ENCODE measurements around the gene SCYGR2. TPM values are rescaled to one million over a fixed set of nuclear protein-coding genes. Genes with fewer than 3 reads are reported as not detected.
A peak's percentile ranks its signal among the peaks of the same experiment; 100 is the strongest.

The SCYGR2 gene
- total and polyA plus RNA-seq, 2 experiments from 2014 or later: not detected

DNA sequence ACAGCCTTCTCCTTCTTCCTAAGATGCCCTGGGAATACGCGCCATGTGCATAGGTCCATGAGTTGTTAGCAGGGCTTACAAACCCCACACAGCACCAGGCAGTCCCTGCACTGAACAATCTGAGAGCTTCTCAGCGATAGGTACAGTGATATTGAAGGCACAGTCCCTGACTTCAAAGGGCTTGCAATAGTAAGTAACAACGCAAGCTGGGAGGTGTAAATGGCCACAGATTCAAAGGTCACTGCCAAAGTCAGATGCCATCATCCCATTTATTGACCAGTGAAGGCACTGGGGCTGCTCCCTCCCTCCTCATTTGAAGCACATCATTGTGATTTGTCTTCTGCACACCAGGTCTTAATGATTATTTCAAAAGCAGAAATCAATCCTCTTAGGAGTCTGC, 16.5 kb downstream of the SCYGR2 start:
- H2AFZ ChIP-seq: no peak overlapping the region
- H3K27ac ChIP-seq: no peak overlapping the region
- no peaks in the 10 kb centered on the region for H3F3A ChIP-seq (ENCODE audit: insufficient read depth)
- no peak overlapping the region for H3K9ac ChIP-seq
- 84 to 90% methylated on average over 4 of the region's 4 CpGs for WGBS, 2 experiments (ENCODE audit: low coverage in 1 of 2, low lambda C conversion rate in 2 of 2, missing lambda C conversion rate in 2 of 2)
- H3K27me3 ChIP-seq (replicated peaks; ENCODE audit: insufficient read depth): no peaks in the 10 kb centered on the region
- TF ChIP-seq EZH2 (IDR thresholded peaks at IDR 0.05; ENCODE audit: insufficient read depth, poor library complexity, severe bottlenecking) (no peak), EZH2phosphoT487 (IDR thresholded peaks at IDR 0.05; ENCODE audit: insufficient read depth, low read depth) (no peak)
- no peaks in the 10 kb centered on the region for H3K4me1 ChIP-seq (ENCODE audit: insufficient read depth)
- H4K20me1 ChIP-seq (ENCODE audit: insufficient read depth): no peaks in the 10 kb centered on the region
- no peaks in the 10 kb centered on the region for H3K9me3 ChIP-seq (ENCODE audit: low read depth)
- no peaks in the 10 kb centered on the region for H3K9me2 ChIP-seq (ENCODE audit: insufficient read depth)
- DNase-seq: no peak
- no peak overlapping the region for H3K4me3 ChIP-seq
- H3K36me3 ChIP-seq (ENCODE audit: low read depth): no peaks in the 10 kb centered on the region
- no peaks in the 10 kb centered on the region for H3K79me2 ChIP-seq (ENCODE audit: insufficient read depth)
- in situ Hi-C loops (cut with MboI): no loop called here
- H3K4me2 ChIP-seq (ENCODE audit: unreplicated experiment): no peak overlapping the region

DNA sequence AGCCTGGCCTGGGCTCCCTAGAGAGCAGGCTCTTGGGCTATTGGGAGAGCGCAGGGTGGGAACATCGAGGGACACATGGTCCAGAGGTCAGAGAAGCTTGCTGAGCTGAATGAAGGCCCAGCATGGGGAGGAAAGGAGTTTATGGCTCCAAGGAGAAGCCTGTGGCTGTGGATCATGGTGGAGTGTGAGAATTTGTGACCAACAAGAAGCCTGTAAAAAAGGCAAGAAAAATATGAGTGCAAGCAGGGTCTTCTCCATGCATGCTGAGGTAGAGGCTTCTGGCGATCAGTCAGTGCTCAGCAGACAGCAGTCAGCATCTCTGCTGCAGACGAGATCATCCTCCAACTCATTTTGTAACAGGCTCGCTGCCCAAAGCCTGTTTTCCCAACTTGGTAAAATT, 17.2 kb downstream of the SCYGR2 start:
- no peaks in the 10 kb centered on the region for H4K20me1 ChIP-seq (ENCODE audit: insufficient read depth)
- H3K9me2 ChIP-seq (ENCODE audit: insufficient read depth): no peaks in the 10 kb centered on the region
- H3K36me3 ChIP-seq (ENCODE audit: low read depth): no peaks in the 10 kb centered on the region
- peak overlapping the region; percentile 55 for H2AFZ ChIP-seq
- H3K4me2 ChIP-seq (ENCODE audit: unreplicated experiment): peak overlapping the region; percentile 21
- H3K79me2 ChIP-seq (ENCODE audit: insufficient read depth): no peaks in the 10 kb centered on the region
- peak; percentile 34 for DNase-seq
- H3K27me3 ChIP-seq (replicated peaks; ENCODE audit: insufficient read depth): no peaks in the 10 kb centered on the region
- WGBS, 2 experiments (ENCODE audit: low coverage in 1 of 2, low lambda C conversion rate in 2 of 2, missing lambda C conversion rate in 2 of 2): 31 to 36% methylated on average over 5 of the region's 5 CpGs
- no peaks in the 10 kb centered on the region for H3F3A ChIP-seq (ENCODE audit: insufficient read depth)
- no peak for TF ChIP-seq EZH2 (IDR thresholded peaks at IDR 0.05; ENCODE audit: insufficient read depth, poor library complexity, severe bottlenecking)
- no peak for TF ChIP-seq EZH2phosphoT487 (IDR thresholded peaks at IDR 0.05; ENCODE audit: insufficient read depth, low read depth)
- H3K9ac ChIP-seq: no peak overlapping the region
- H3K9me3 ChIP-seq (ENCODE audit: low read depth): no peaks in the 10 kb centered on the region
- H3K4me1 ChIP-seq (ENCODE audit: insufficient read depth): no peaks in the 10 kb centered on the region
- in situ Hi-C loops (cut with MboI): no loop called here
- H3K27ac ChIP-seq: no peak overlapping the region
- no peak overlapping the region for H3K4me3 ChIP-seq

DNA sequence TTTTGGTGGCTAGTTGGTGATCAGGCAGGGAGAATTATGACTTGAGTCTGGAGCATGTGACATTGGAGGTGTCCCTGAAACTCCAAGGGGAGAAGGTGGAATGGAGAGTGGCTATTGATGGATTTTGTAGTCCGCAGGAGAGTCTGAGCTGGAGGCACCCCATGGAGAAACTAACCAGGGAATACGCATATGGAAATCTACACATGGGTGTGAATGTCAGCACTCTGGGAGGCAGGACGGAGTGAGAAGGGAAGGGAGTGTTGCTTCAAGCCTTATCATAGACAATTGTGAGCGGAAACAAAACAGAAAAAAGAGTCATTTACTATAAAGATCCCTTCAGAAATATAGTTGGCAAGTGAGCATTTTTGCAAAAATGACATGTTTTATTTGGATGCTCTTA, 17.9 kb downstream of the SCYGR2 start:
- no peaks in the 10 kb centered on the region for H3K4me1 ChIP-seq (ENCODE audit: insufficient read depth)
- WGBS, 2 experiments (ENCODE audit: low coverage in 1 of 2, low lambda C conversion rate in 2 of 2, missing lambda C conversion rate in 2 of 2): 60 to 63% methylated on average over 4 of the region's 4 CpGs
- H3K36me3 ChIP-seq (ENCODE audit: low read depth): no peaks in the 10 kb centered on the region
- no peaks in the 10 kb centered on the region for H3K9me3 ChIP-seq (ENCODE audit: low read depth)
- H3K27me3 ChIP-seq (replicated peaks; ENCODE audit: insufficient read depth): no peaks in the 10 kb centered on the region
- no peak overlapping the region for H3K27ac ChIP-seq
- no peak overlapping the region for H3K4me3 ChIP-seq
- TF ChIP-seq EZH2 (IDR thresholded peaks at IDR 0.05; ENCODE audit: insufficient read depth, poor library complexity, severe bottlenecking) (no peak), EZH2phosphoT487 (IDR thresholded peaks at IDR 0.05; ENCODE audit: insufficient read depth, low read depth) (no peak)
- H3K9ac ChIP-seq: no peak overlapping the region
- no peak overlapping the region for H3K4me2 ChIP-seq (ENCODE audit: unreplicated experiment)
- in situ Hi-C loops (cut with MboI): no loop called here
- H3K79me2 ChIP-seq (ENCODE audit: insufficient read depth): no peaks in the 10 kb centered on the region
- no peaks in the 10 kb centered on the region for H3F3A ChIP-seq (ENCODE audit: insufficient read depth)
- no peaks in the 10 kb centered on the region for H4K20me1 ChIP-seq (ENCODE audit: insufficient read depth)
- DNase-seq: no peak
- peak overlapping the region; percentile 55 for H2AFZ ChIP-seq
- H3K9me2 ChIP-seq (ENCODE audit: insufficient read depth): no peaks in the 10 kb centered on the region

DNA sequence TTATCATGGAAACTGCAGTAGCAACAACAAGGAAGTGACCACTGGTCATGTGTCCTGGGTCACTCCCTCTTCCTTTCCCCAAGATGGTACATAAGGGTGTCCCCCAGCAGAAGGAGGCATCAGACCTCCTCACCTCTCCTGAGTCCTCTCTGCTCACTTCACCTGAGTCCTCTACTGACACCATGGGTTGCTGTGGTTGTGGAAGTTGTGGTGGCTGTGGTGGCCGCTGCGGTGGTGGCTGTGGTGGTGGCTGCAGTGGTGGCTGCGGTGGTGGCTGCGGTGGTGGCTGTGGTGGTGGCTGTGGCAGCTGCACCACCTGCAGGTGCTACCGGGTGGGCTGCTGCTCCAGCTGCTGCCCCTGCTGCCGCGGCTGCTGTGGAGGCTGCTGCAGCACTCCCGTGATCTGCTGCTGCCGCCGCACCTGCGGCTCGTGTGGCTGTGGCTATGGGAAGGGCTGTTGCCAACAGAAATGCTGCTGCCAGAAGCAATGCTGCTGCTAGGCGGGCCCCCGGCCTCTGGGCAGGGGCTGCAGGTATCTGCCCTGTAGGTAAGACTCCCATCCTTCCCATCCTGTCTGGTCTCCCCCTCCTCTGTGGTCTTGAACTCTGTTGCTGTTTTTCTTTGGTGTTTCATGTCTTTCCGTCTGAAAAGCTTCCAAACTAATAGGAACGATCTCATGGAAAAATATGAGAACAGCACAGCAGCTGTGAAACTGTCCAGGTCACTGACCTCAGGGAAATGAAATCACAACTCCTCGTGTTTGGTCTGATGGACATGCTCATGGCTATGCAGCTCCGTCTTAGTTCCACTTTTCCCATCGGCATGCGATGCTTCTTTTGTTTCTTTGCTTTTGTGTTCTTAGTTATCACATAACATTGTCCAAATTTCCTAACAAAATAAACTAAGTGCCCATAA, 18.9 kb downstream of the SCYGR2 start, which contains the start of gene SCYGR4:
TSS of gene SCYGR4 (plus strand) at position 183 of the 915 bp plus-strand sequence. CDS start at position 183, 0 bp downstream.
- no peaks in the 10 kb centered on the region for H3K9me2 ChIP-seq (ENCODE audit: insufficient read depth)

More for the DNA sequence above, 18.9 kb downstream of the SCYGR2 start, which contains the start of gene SCYGR4:
- Histone ChIP-seq H3K36me3 (ENCODE audit: low read depth) (no peaks in the 10 kb centered on the region), H3F3A (ENCODE audit: insufficient read depth) (no peaks in the 10 kb centered on the region), H3K27ac (no peak within 1 kb of the TSS), H4K20me1 (ENCODE audit: insufficient read depth) (no peaks in the 10 kb centered on the region), H2AFZ (peak within 1 kb of the TSS; percentile 55), H3K4me1 (ENCODE audit: insufficient read depth) (no peaks in the 10 kb centered on the region), H3K4me3 (no peak within 1 kb of the TSS), H3K9me3 (ENCODE audit: low read depth) (no peaks in the 10 kb centered on the region), H3K27me3 (replicated peaks; ENCODE audit: insufficient read depth) (no peaks in the 10 kb centered on the region), H3K4me2 (ENCODE audit: unreplicated experiment) (peak within 1 kb of the TSS; percentile 21), H3K79me2 (ENCODE audit: insufficient read depth) (no peaks in the 10 kb centered on the region), H3K9ac (no peak within 1 kb of the TSS)
- 73 to 82% methylated on average over 20 of the region's 20 CpGs for WGBS, 2 experiments (ENCODE audit: low coverage in 1 of 2, low lambda C conversion rate in 2 of 2, missing lambda C conversion rate in 2 of 2)
- TF ChIP-seq EZH2 (IDR thresholded peaks at IDR 0.05; ENCODE audit: insufficient read depth, poor library complexity, severe bottlenecking) (no peak), EZH2phosphoT487 (IDR thresholded peaks at IDR 0.05; ENCODE audit: insufficient read depth, low read depth) (no peak)
- DNase-seq: no peak
- in situ Hi-C loops (cut with MboI): no loop called here

Measured in GM23248 (cell line).